ENCODE data around the gene KDM8. TPM values are rescaled to one million over a fixed set of nuclear protein-coding genes. Genes with fewer than 3 reads are reported as not detected.
A peak's percentile ranks its signal among the peaks of the same experiment; 100 is the strongest.
"Not testable (repeated sequence)": the region's sequence is repeated elsewhere in the genome, so short reads cannot be mapped to it uniquely, and the experiment has no call there.

The KDM8 gene
- total and polyA plus RNA-seq, 7 donors = 2.5 to 6.8 (median 5.1) TPM

GRCh38 chr16:27199235-27199586 lies 4.1 kb upstream of the KDM8 start:
- peaks cover 0 to 8% (median 5%) of the 10 kb centered on the region in 4 donors for H3K4me1 ChIP-seq
- no peak for DNase-seq
- H3K36me3 ChIP-seq = no peaks in the 10 kb centered on the region
- no peaks in the 10 kb centered on the region for H3K9me3 ChIP-seq
- H3K27ac ChIP-seq = no peak overlapping the region
- 64 to 76% methylated on average over 3 of the region's 3 CpGs for WGBS, 2 donors
- intact Hi-C loops (cut with DNase I) = no loop called here
- peaks cover 0 to 6% (median 0%) of the 10 kb centered on the region in 3 donors for H3K27me3 ChIP-seq
- H3K4me3 ChIP-seq = no peak overlapping the region
- no peak for TF ChIP-seq POLR2AphosphoS5 (IDR thresholded peaks at IDR 0.05)
- no peak for TF ChIP-seq CTCF (IDR thresholded peaks at IDR 0.05)
- no peak for TF ChIP-seq POLR2A (IDR thresholded peaks at IDR 0.05)
- no peak for TF ChIP-seq EP300 (IDR thresholded peaks at IDR 0.05)

- Histone ChIP-seq H3K9me3 (no peaks in the 10 kb centered on the region), H3K36me3 (no peaks in the 10 kb centered on the region), H3K4me1 (peaks cover 0 to 13% (median 10%) of the 10 kb centered on the region in 4 donors), H3K27me3 (peaks cover 0 to 6% (median 0%) of the 10 kb centered on the region in 3 donors), H3K27ac (no peak overlapping the region), H3K4me3 (no peak overlapping the region)
- DNase-seq = no peak
- TF ChIP-seq POLR2AphosphoS5 (IDR thresholded peaks at IDR 0.05) = no peak
- TF ChIP-seq CTCF (IDR thresholded peaks at IDR 0.05) = no peak
- TF ChIP-seq POLR2A (IDR thresholded peaks at IDR 0.05) = no peak
- no peak for TF ChIP-seq EP300 (IDR thresholded peaks at IDR 0.05)
- intact Hi-C loops (cut with DNase I) = loop anchor here (5.0 kb wide), 1 partner anchor 68 kb away; the partner anchor contains the start of gene NSMCE1
- WGBS, 2 donors = 34 to 48% methylated on average over 1 of the region's 1 CpG
Observed at GRCh38 chr16:27199736-27200135, 3.6 kb upstream of the KDM8 start.

GRCh38 chr16:27200914-27201313 lies 2.4 kb upstream of the KDM8 start:
- H3K9me3 ChIP-seq, H3K27ac ChIP-seq, DNase-seq, H3K4me3 ChIP-seq, H3K27me3 ChIP-seq, H3K36me3 ChIP-seq: not testable (repeated sequence)
- 93% methylated on average over 3 of the region's 3 CpGs for WGBS, 2 donors
- intact Hi-C loops (cut with DNase I) = loop anchor here (5.0 kb wide), 1 partner anchor 66 kb away; the partner anchor contains the start of gene NSMCE1
- peaks cover 0 to 15% (median 12%) of the 10 kb centered on the region in 4 donors for H3K4me1 ChIP-seq

- 24 to 26% methylated on average over 19 of the region's 19 CpGs for WGBS, 2 donors
- intact Hi-C loops (cut with DNase I) = loop anchor here (5.0 kb wide), 1 partner anchor 64 kb away; the partner anchor contains the start of gene NSMCE1
- Histone ChIP-seq H3K9me3 (no peaks in the 10 kb centered on the region), H3K27ac (peak overlapping the region; percentile 91 to 96 (median 92)), H3K36me3 (no peaks in the 10 kb centered on the region), H3K27me3 (no peaks in the 10 kb centered on the region), H3K4me1 (peaks cover 0 to 15% (median 12%) of the 10 kb centered on the region in 4 donors), H3K4me3 (peak overlapping the region; percentile 53 to 67 (median 59))
- peak; percentile 96 for DNase-seq
- TF ChIP-seq EP300 (IDR thresholded peaks at IDR 0.05) (no peak), POLR2A (IDR thresholded peaks at IDR 0.05) (no peak), CTCF (IDR thresholded peaks at IDR 0.05) (no peak), POLR2AphosphoS5 (IDR thresholded peaks at IDR 0.05) (no peak)
Observed at GRCh38 chr16:27202923-27203506, 311 bp upstream of the KDM8 start.

GRCh38 chr16:27204312-27204915 lies 1.1 kb downstream of the KDM8 start:
- intact Hi-C loops (cut with DNase I) = loop anchor here (5.0 kb wide), 1 partner anchor 63 kb away; the partner anchor contains the start of gene NSMCE1
- no peak for DNase-seq
- peaks cover 0 to 15% (median 12%) of the 10 kb centered on the region in 4 donors for H3K4me1 ChIP-seq
- H3K9me3 ChIP-seq = no peaks in the 10 kb centered on the region
- TF ChIP-seq POLR2AphosphoS5 (IDR thresholded peaks at IDR 0.05) (no peak), POLR2A (IDR thresholded peaks at IDR 0.05) (no peak), CTCF (IDR thresholded peaks at IDR 0.05) (no peak), EP300 (IDR thresholded peaks at IDR 0.05) (no peak)
- peak overlapping the region; percentile 91 to 96 (median 92) for H3K27ac ChIP-seq
- no peaks in the 10 kb centered on the region for H3K36me3 ChIP-seq
- no peaks in the 10 kb centered on the region for H3K27me3 ChIP-seq
- peak overlapping the region; percentile 57 to 67 (median 60) for H3K4me3 ChIP-seq
- WGBS, 2 donors = 37 to 55% methylated on average over 14 of the region's 14 CpGs

All from sigmoid colon (tissue), 7 donors.